GM21515 (cell line): Measurements from ENCODE around the gene CTIF.

Source experiments
- ATAC-seq: cut with Tn5 transposase; IDR thresholded peaks from one replicate; pipeline ENCODE4 v1.9.1; 2021; ENCODE audit not compliant: unreplicated experiment

Gene CTIF

DNA sequence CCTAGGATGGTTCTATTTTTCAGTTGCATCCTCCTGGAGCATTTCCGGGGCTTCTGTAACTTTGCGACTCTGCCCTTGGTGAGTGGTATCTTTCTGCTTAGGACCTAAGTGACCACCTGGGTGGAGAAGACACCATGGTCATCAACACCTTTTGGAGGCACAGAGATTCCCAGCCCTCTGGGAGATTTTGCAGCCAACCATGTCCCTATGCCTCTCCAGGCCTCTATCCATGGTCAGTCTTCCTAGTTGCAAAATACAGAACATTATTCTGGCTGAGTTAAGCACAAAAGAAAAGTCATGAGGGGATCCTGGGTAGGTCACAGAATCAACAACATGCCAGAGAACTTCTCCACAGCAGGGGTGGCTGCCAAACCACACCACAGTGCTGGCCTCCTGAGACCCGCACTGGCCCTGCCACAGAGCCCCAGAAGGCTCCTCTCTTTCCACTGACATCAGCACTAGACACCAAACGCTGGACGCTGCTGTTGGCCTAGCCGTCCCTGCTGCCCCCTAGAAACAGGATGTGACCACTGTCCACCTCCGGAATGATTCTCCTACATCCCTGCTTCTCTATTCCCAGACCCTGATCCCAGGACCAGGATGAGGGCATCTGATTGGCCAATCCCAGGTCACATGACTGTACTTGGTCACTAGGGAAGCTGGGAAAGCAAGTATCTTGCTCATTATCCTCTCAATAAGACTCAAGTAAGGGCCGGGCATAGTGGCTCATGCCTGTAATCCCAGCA, 364.2 kb downstream of the CTIF start:
- no peak for ATAC-seq

DNA sequence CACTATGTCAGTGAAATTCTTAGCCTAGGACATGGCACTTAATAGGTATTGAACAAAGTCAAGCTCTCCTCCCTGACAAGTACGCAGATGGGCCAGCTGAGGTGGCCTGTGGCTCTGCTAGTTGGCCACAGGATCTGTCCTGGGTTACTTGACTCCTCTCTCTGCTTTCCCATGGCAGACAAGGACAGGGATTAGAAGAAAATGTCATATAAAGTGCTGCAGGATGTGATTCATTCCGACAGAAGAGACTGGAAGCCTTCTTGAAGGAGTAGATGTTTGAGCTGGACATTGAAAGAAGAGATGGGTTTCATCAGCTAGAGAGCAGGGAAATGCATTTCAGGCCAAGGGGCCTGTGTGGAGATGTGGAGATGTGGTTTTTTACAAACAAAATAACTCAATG, 365.3 kb downstream of the CTIF start:
- ATAC-seq: no peak

DNA sequence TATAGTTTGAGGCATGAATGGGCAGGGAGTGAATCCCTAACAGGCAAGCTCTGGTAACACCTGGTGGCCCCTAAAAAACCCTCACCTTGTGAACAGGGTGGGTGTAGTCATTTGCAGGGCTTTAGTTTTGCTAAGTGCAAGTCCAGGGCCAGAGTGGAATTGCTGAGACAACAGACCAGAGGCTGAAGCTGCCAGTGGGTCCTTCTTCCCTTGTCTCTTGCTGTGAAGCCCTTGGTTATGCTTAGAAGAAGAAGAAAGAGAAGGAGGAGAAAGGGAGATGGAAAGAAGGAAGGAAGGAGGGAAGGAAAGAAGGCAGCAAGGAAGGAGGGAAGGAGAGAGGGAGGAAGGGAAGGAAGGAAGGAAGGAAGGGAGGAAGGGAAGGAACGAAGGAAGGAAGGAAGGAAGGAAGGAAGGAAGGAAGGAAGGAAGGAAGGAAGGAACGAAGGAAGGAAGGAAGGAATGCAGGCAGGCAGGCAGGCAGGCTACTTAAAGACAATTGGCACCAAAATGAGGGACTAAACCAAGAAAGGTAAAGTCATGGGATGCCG, 366.1 kb downstream of the CTIF start:
- no peak for ATAC-seq

- ATAC-seq: no peak
These were observed 366.7 kb downstream of the CTIF start for GRCh38 chr18:48905513-48905912.

DNA sequence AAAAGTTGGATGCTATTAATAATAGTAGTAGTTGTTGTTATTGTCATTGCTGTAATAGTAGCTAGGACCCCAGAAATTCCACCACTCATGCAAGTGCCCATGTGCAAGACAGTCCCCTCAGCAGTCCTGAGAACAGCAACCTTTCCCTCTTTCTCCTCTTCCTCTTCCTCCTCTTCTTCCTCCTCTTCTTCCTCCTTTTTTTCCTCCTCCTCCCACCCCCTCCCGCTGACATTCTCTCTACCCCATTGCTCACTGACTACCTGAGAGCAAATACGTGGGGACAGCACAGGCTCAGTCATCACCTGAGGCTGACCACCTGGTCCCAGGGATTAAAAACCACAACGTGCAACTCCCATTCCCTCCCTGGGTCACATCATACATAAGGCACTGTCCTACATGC, 370.1 kb downstream of the CTIF start:
- no peak for ATAC-seq

DNA sequence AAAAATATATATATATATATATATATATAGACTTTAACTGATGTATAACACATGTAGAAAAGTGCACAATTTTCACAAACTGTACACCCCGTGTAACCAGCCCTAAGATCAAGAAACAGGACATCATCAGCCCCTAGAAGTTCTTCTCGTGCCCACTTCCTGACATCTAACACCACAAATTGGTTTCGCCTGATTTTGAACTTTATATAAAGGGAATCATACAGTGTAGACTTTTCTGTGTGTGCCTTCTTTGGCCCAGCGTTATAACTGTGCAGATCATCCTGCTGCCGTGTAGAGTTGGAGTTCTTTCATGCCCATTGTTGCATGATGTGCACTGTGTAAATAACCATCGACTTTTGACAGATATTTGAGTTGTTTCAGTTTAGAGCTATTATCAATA, 370.9 kb downstream of the CTIF start:
- no peak for ATAC-seq

DNA sequence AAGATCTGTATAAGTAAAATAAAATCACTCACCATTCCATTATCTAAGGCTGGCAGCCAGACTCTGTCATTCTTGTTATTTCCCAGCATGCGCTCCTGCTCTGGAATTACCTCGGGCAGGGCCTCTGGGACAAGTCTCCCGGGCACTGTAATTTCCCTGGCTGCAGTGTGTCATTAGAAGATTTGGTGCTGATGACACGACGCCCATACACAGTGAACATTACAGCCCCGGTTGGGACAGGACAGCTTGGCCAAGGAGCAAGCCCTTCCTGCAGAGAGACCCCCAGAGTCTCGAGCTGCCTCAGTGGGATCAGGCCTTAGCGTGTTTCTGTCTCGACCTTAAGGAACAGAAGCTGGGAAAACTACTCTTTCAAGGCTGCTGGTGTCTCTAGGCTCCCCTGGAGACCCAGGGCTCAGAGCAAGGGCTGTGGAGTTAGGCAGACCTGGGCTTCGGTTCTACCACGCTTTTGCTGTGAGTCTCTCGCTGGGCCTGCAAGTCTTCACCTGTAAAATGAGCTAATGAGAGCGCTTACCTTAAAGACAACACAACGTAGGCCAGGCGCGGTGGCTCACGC, 372.2 kb downstream of the CTIF start:
- ATAC-seq: no peak
